Mesendoderm (in vitro differentiated cells): Measurements from ENCODE around the gene KDM5A.
"Not testable (repeated sequence)": the region's sequence is repeated elsewhere in the genome, so short reads cannot be mapped to it uniquely, and the experiment has no call there.

Source experiments
- DNase-seq: peaks from one replicate; pipeline ENCODE4 v3.0.0; 2013
- H2AK5ac ChIP-seq: 2 replicates; pipeline ENCODE4 v1.6.1; 2013; ENCODE audit warnings: low read length, inconsistent platforms
- H2BK120ac ChIP-seq: 2 replicates; pipeline ENCODE4 v1.6.1; 2013; ENCODE audit warnings: low read depth, mild to moderate bottlenecking, low read length, moderate library complexity, mixed read lengths
- H2BK15ac ChIP-seq: replicated peaks from 2 replicates; pipeline ENCODE4 v1.6.1; 2013; ENCODE audit warnings: low read depth, mild to moderate bottlenecking, moderate library complexity
- H2BK5ac ChIP-seq: 2 replicates; pipeline ENCODE4 v1.6.1; 2013; ENCODE audit warnings: low read length, inconsistent platforms
- H3K18ac ChIP-seq: 2 replicates; pipeline ENCODE4 v1.6.1; 2013; ENCODE audit warnings: mild to moderate bottlenecking, low read length, mixed read lengths
- H3K23ac ChIP-seq: one replicate; pipeline ENCODE4 v1.6.1; 2013; ENCODE audit warnings: low read length
- H3K27ac ChIP-seq: 2 replicates; pipeline ENCODE4 v1.5.1; 2013; ENCODE audit warnings: low read depth, mild to moderate bottlenecking, inconsistent platforms, low read length, moderate library complexity
- H3K27me3 ChIP-seq: 2 replicates; pipeline ENCODE4 v1.6.1; 2013; ENCODE audit warnings: low read length, control low read depth, mild to moderate bottlenecking, inconsistent platforms; ENCODE audit not compliant: insufficient read depth, poor library complexity
- H3K36me3 ChIP-seq: 2 replicates; pipeline ENCODE4 v1.6.1; 2013; ENCODE audit warnings: low read length, inconsistent platforms; ENCODE audit not compliant: control insufficient read depth, insufficient read depth
- H3K4ac ChIP-seq: one replicate; pipeline ENCODE4 v1.6.1; 2013; ENCODE audit warnings: low read depth, mild to moderate bottlenecking, low read length, moderate library complexity
- H3K4me1 ChIP-seq: 2 replicates; pipeline ENCODE4 v1.6.1; 2013; ENCODE audit warnings: low read depth, low read length, inconsistent platforms; ENCODE audit not compliant: control insufficient read depth
- H3K4me2 ChIP-seq: 2 replicates; pipeline ENCODE4 v1.6.1; 2013; ENCODE audit warnings: low read length
- H3K4me3 ChIP-seq: 2 replicates; pipeline ENCODE4 v1.5.1; 2013; ENCODE audit warnings: mild to moderate bottlenecking, low read length
- H3K56ac ChIP-seq: one replicate; pipeline ENCODE4 v1.6.1; 2013; ENCODE audit warnings: low read length
- H3K79me1 ChIP-seq: 2 replicates; pipeline ENCODE4 v1.6.1; 2013; ENCODE audit warnings: low read length, inconsistent platforms
- H3K79me2 ChIP-seq: 2 replicates; pipeline ENCODE4 v1.6.1; 2013; ENCODE audit warnings: mild to moderate bottlenecking, low read length; ENCODE audit not compliant: control insufficient read depth, insufficient read depth
- H3K9ac ChIP-seq: 2 replicates; pipeline ENCODE4 v1.6.1; 2013; ENCODE audit warnings: low read length, inconsistent platforms
- H4K5ac ChIP-seq: one replicate; pipeline ENCODE4 v1.6.1; 2013; ENCODE audit warnings: low read length
- H4K8ac ChIP-seq: one replicate; pipeline ENCODE4 v1.6.1; 2013; ENCODE audit warnings: low read depth, mild to moderate bottlenecking, control low read depth, low read length, moderate library complexity
- WGBS: extraction: QIAGEN DNeasy Blood & Tissue Kit; methylation state at CpG from one replicate; pipeline ENCODE4 v1.1.7; 2013; ENCODE audit warnings: low lambda C conversion rate, missing lambda C conversion rate; ENCODE audit not compliant: insufficient coverage; ENCODE audit errors: extremely low coverage; 5-methylcytosine and 5-hydroxymethylcytosine counted together

The KDM5A gene

GRCh38 chr12:299511-299910 lies 89.6 kb downstream of the KDM5A start:
- H3K4me3 ChIP-seq, H3K4ac ChIP-seq, H2BK120ac ChIP-seq, H3K79me1 ChIP-seq, H3K79me2 ChIP-seq, H3K4me1 ChIP-seq, H3K18ac ChIP-seq, H4K5ac ChIP-seq, H2AK5ac ChIP-seq, H3K4me2 ChIP-seq, H3K56ac ChIP-seq, H2BK15ac ChIP-seq, DNase-seq, H4K8ac ChIP-seq, H3K27ac ChIP-seq, H3K9ac ChIP-seq, H3K36me3 ChIP-seq, H3K27me3 ChIP-seq, H2BK5ac ChIP-seq, H3K23ac ChIP-seq: not testable (repeated sequence)
- WGBS = no CpG with 5 or more reads among the region's 5 CpGs

DNA sequence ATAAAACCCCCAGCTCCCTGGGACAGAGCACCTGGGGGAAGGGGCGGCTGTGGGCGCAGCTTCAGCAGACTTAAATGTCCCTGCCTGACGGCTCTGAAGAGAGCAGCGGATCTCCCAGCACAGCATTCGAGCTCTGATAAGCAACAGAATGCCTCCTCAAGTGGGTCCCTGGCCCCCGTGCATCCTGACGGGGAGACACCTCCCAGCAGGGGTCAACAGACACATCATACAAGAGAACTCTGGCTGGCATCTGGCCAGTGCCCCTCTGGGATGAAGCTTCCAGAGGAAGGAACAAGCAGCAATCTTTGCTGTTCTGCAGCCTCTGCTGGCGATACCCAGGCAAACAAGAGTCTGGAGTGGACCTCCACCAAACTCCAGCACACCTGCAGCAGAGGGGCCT lies 91.1 kb downstream of the KDM5A start:
- H3K79me2 ChIP-seq, H3K79me1 ChIP-seq, H3K27me3 ChIP-seq, H2BK15ac ChIP-seq, H3K36me3 ChIP-seq, H3K23ac ChIP-seq, H2BK5ac ChIP-seq, H4K8ac ChIP-seq, H2BK120ac ChIP-seq, H3K4me2 ChIP-seq, H3K4me3 ChIP-seq, H3K9ac ChIP-seq, H4K5ac ChIP-seq, H3K4ac ChIP-seq, H3K56ac ChIP-seq, H3K4me1 ChIP-seq, H3K18ac ChIP-seq, H2AK5ac ChIP-seq, H3K27ac ChIP-seq, DNase-seq: not testable (repeated sequence)
- WGBS = no CpG with 5 or more reads among the region's 8 CpGs

DNA sequence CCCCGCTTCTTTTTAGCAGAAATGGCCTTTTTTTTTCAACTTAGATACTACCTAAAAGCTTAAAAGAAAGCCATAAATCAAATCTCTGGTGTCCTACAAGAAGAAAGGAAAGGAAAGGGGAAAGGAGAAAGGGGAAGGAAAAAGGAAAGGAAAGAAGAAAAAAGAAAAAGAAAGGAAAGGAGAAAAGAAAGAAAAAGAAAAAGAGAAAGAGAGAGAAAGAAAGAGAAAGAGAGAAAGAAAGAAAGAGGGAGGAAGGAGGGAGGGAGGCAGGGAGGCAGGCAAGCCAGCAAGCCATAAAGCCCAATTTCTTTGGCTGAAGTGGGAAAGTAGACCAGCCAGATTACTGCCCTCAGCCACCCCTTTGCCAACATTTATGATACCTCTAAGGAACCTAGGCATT lies 94.0 kb downstream of the KDM5A start:
- Histone ChIP-seq H3K27ac (no peak overlapping the region), H3K79me2 (no peaks in the 10 kb centered on the region), H3K36me3 (peaks cover 8% of the 10 kb centered on the region), H3K4me2 (no peak overlapping the region), H3K4me3 (no peak overlapping the region), H2BK15ac (no peak overlapping the region), H3K56ac (no peak overlapping the region), H2BK5ac (no peak overlapping the region), H3K23ac (no peak overlapping the region), H3K79me1 (no peaks in the 10 kb centered on the region), H2BK120ac (no peak overlapping the region), H2AK5ac (no peak overlapping the region), H3K4me1 (no peaks in the 10 kb centered on the region), H4K5ac (no peak overlapping the region), H4K8ac (no peak overlapping the region), H3K18ac (no peak overlapping the region), H3K4ac (no peak overlapping the region), H3K27me3 (no peaks in the 10 kb centered on the region), H3K9ac (no peak overlapping the region)
- DNase-seq = no peak
- no CpG with 5 or more reads among the region's 1 CpG for WGBS

- H2BK15ac ChIP-seq = no peak overlapping the region
- no peak overlapping the region for H3K4ac ChIP-seq
- no peak overlapping the region for H3K4me3 ChIP-seq
- H3K36me3 ChIP-seq = peaks cover 8% of the 10 kb centered on the region
- no peaks in the 10 kb centered on the region for H3K79me2 ChIP-seq
- H3K27me3 ChIP-seq = no peaks in the 10 kb centered on the region
- no peak overlapping the region for H3K4me2 ChIP-seq
- no peak overlapping the region for H2BK120ac ChIP-seq
- no peak overlapping the region for H3K23ac ChIP-seq
- H3K27ac ChIP-seq = no peak overlapping the region
- no peak overlapping the region for H2AK5ac ChIP-seq
- no peak overlapping the region for H4K8ac ChIP-seq
- no peaks in the 10 kb centered on the region for H3K79me1 ChIP-seq
- no peak overlapping the region for H4K5ac ChIP-seq
- H3K18ac ChIP-seq = no peak overlapping the region
- no CpG with 5 or more reads among the region's 5 CpGs for WGBS
- no peaks in the 10 kb centered on the region for H3K4me1 ChIP-seq
- H3K56ac ChIP-seq = no peak overlapping the region
- H3K9ac ChIP-seq = no peak overlapping the region
- no peak for DNase-seq
- no peak overlapping the region for H2BK5ac ChIP-seq
Measured at GRCh38 chr12:293199-293598, 95.9 kb downstream of the KDM5A start.

DNA sequence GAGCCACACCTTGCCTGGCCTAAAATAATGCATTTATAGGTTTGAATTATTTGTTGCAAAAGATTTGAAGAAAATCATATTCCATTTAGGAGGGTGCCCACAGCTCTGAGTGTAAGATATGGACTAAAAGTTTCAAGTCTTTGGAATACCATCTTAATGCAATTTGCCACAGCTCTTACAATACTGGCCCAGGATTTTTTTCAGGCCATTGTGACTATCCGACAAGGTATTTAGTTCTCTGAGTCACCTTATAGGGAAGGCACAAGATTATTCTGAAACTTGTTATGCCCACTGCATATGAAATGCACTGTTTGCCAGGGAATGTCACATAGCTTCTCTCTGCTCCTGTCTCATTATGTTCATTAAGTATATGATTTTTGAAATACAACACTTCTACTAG lies 96.9 kb downstream of the KDM5A start:
- no peaks in the 10 kb centered on the region for H3K4me1 ChIP-seq
- H3K18ac ChIP-seq = no peak overlapping the region
- no peak for DNase-seq
- no peak overlapping the region for H3K9ac ChIP-seq
- H3K79me1 ChIP-seq = no peaks in the 10 kb centered on the region
- no peak overlapping the region for H3K27ac ChIP-seq
- H2BK15ac ChIP-seq = no peak overlapping the region
- H2BK120ac ChIP-seq = no peak overlapping the region
- no peak overlapping the region for H3K4ac ChIP-seq
- H2BK5ac ChIP-seq = no peak overlapping the region
- H3K4me3 ChIP-seq = no peak overlapping the region
- no peak overlapping the region for H2AK5ac ChIP-seq
- WGBS = no CpG with 5 or more reads among the region's 1 CpG
- H3K36me3 ChIP-seq = peaks cover 8% of the 10 kb centered on the region
- no peak overlapping the region for H3K23ac ChIP-seq
- no peak overlapping the region for H4K5ac ChIP-seq
- no peak overlapping the region for H3K56ac ChIP-seq
- H4K8ac ChIP-seq = no peak overlapping the region
- H3K79me2 ChIP-seq = no peaks in the 10 kb centered on the region
- H3K4me2 ChIP-seq = no peak overlapping the region
- no peaks in the 10 kb centered on the region for H3K27me3 ChIP-seq

- H3K4ac ChIP-seq = no peak overlapping the region
- DNase-seq = peak; percentile 11
- no peak overlapping the region for H2BK15ac ChIP-seq
Measured at GRCh38 chr12:291153-291723, 97.9 kb downstream of the KDM5A start.

More at GRCh38 chr12:291153-291723, 97.9 kb downstream of the KDM5A start:
- no peak overlapping the region for H3K56ac ChIP-seq
- no peak overlapping the region for H3K23ac ChIP-seq
- H2BK120ac ChIP-seq = no peak overlapping the region
- no peaks in the 10 kb centered on the region for H3K4me1 ChIP-seq
- no peak overlapping the region for H3K27ac ChIP-seq
- no peak overlapping the region for H4K8ac ChIP-seq
- H3K27me3 ChIP-seq = no peaks in the 10 kb centered on the region
- H2AK5ac ChIP-seq = no peak overlapping the region
- no peaks in the 10 kb centered on the region for H3K79me2 ChIP-seq
- H3K9ac ChIP-seq = no peak overlapping the region
- H3K18ac ChIP-seq = no peak overlapping the region
- no peak overlapping the region for H2BK5ac ChIP-seq
- H3K4me2 ChIP-seq = no peak overlapping the region
- peaks cover 8% of the 10 kb centered on the region for H3K36me3 ChIP-seq
- no CpG with 5 or more reads among the region's 1 CpG for WGBS
- no peaks in the 10 kb centered on the region for H3K79me1 ChIP-seq
- H3K4me3 ChIP-seq = no peak overlapping the region
- H4K5ac ChIP-seq = no peak overlapping the region
